ENCODE measurements around the gene LIAS.

Gene LIAS

DNA sequence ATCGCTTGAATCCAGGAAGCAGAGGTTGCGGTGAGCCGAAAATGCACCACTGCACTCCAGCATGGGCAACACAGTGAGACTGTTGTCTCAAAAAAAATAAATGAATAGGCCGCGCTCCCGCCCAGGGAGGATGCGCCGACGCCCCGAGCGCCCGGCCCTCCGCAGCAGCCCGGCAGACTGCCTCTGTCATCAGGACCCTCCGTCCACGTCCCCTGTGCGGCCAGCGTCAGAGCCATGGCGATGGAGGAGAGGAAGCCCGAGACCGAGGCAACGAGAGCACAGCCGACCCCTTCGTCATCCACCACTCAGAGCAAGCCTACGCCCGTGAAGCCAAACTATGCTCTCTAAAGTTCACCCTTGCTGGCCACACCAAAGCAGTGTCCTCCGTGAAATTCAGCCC, 21.4 kb downstream of the LIAS start:
- ChIA-PET POLR2A (no interaction called here), CTCF (no interaction called here)
- TF ChIP-seq, protein P1, sequence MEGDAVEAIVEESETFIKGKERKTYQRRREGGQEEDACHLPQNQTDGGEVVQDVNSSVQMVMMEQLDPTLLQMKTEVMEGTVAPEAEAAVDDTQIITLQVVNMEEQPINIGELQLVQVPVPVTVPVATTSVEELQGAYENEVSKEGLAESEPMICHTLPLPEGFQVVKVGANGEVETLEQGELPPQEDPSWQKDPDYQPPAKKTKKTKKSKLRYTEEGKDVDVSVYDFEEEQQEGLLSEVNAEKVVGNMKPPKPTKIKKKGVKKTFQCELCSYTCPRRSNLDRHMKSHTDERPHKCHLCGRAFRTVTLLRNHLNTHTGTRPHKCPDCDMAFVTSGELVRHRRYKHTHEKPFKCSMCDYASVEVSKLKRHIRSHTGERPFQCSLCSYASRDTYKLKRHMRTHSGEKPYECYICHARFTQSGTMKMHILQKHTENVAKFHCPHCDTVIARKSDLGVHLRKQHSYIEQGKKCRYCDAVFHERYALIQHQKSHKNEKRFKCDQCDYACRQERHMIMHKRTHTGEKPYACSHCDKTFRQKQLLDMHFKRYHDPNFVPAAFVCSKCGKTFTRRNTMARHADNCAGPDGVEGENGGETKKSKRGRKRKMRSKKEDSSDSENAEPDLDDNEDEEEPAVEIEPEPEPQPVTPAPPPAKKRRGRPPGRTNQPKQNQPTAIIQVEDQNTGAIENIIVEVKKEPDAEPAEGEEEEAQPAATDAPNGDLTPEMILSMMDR (IDR thresholded peaks at IDR 0.05; ENCODE audit: control extremely low read depth, extremely low read depth, low read depth, missing control alignments), result no peak
- no peak for DNase-seq (ENCODE audit: extremely low spot score)

DNA sequence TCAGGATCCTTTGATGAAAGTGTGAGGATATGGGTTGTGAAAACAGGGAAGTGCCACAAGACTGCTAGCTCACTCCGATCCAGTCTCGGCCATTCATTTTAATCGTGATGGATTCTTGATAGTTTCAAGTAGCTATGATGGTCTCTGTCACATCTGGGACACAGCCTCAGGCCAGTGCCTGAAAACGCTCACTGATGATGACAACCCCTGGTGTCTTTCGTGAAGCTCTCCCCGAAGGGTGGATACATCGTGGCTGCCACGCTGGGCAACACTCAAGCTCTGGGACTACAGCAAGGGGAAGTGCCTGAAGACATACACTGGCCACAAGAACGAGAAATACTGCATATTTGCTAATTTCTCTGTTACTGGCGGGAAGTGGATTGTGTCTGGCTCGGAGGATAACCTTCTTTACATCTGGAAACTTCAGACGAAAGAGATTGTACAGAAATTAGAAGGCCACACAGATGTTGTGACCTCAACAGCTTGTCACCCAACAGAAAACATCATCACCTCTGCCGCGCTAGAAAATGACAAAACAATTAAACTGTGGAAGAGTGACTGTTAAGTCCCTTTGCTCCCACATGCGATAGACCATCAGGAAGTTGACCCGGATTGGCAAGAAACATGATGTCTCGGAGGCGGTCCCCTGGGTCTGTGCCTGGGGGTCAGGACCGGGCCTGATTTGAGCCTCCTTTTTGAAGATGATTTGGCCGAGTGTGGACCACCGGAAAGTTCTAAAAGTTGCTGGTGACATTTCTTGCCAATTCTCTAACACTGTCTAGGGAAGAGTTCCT, 22.2 kb downstream of the LIAS start:
- TF ChIP-seq, protein P1 (IDR thresholded peaks at IDR 0.05; ENCODE audit: control extremely low read depth, extremely low read depth, low read depth, missing control alignments), result no peak
- POLR2A ChIA-PET, result no interaction called here
- DNase-seq (ENCODE audit: extremely low spot score), result no peak
- CTCF ChIA-PET, result interaction anchor here (1.8 kb wide), 1 partner anchor 12 kb away, joined by 8 read pairs; no protein-coding TSS in a partner anchor

DNA sequence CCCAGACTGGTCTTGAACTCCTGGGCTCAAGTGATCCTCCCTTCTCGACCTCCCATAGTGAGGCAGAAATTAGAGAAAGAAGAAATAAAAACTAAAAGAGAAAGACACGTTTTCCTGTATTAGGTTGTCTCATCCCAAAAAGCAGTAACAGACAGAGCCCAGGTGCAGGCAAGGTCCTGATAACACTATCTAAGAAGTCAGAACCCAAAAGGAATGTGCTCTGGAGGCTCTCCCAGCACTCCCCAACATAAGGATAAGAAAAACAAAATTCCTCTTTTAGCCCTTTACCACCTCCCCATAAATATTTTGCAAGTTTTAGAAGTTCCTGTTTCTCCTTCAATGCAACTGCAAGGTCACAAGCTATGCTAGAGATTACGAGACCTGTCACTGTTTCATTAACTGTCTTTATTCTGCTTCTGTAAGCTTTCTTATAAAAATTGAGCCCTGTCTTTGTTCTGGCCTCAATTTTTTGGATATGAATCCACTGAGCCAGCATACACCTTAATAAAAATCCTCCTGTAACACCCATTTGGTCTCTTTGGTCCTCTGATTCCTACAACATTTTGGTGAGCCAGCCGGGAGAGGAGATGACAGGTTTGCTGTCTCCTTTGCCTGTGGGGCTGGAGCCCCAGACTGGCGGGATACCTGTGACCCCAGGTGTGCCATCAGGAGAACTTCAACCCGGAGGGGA, 25.9 kb downstream of the LIAS start:
- POLR2A ChIA-PET, result no interaction called here
- no peak for DNase-seq (ENCODE audit: extremely low spot score)
- TF ChIP-seq, protein P1 (IDR thresholded peaks at IDR 0.05; ENCODE audit: control extremely low read depth, extremely low read depth, low read depth, missing control alignments), result no peak
- CTCF ChIA-PET, result interaction anchor here (0.8 kb wide), 1 partner anchor 16 kb away, joined by 3 read pairs; no protein-coding TSS in a partner anchor

DNA sequence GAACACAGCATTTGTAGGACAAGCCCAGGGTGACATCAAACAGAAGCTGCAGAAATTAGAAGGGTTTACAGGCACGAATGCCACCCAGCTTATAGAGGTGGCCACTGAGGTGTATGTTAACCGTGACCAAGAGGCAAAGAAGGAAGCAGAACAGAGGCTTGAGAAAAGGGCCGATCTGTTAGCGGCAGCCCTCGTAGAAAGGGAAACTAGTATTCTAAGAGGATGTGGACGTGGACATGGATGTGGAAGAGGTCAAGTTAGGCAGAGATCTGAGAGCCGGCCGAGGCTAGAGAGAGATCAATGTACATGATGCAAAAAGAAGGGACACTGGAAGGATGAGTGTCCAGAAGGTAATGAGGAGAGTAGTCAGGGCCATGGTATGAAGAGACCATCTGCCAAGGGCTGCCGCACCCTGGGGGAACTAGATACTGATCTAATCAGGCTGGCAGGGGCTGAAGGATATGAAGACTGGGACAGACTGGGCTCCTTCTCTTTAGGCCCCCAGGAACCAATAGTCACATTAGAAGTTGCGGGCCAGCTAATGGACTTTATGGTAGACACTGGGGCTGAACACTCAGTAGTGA, 27.5 kb downstream of the LIAS start:
- CTCF ChIA-PET, result no interaction called here
- TF ChIP-seq, protein P1 (IDR thresholded peaks at IDR 0.05; ENCODE audit: control extremely low read depth, extremely low read depth, low read depth, missing control alignments), result no peak
- DNase-seq (ENCODE audit: extremely low spot score), result no peak
- POLR2A ChIA-PET, result no interaction called here

DNA sequence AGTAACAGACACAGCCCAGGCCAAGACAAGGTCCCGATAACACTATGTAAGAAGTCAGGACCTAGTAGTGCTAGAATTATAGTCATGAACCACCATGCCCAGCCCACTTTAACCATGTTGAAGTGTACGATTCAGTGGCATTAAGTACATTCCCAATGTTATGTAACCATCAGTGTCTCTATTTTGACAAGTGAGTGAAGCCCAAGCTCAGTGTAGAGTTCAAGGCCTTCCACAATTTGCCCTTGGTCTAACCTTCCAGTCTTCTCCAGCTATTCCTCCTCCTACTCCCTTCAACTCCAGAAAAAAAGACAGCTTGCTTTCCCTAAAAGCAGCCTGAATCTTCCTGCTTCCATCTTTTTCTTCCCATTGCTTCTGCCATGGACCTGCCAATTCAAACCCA, 31.5 kb downstream of the LIAS start:
- ChIA-PET CTCF (interaction anchor here (2.2 kb wide), 1 partner anchor 21 kb away, joined by 6 read pairs; no protein-coding TSS in a partner anchor), POLR2A (no interaction called here)
- DNase-seq (ENCODE audit: extremely low spot score), result no peak
- TF ChIP-seq, protein P1 (IDR thresholded peaks at IDR 0.05; ENCODE audit: control extremely low read depth, extremely low read depth, low read depth, missing control alignments), result no peak

DNA sequence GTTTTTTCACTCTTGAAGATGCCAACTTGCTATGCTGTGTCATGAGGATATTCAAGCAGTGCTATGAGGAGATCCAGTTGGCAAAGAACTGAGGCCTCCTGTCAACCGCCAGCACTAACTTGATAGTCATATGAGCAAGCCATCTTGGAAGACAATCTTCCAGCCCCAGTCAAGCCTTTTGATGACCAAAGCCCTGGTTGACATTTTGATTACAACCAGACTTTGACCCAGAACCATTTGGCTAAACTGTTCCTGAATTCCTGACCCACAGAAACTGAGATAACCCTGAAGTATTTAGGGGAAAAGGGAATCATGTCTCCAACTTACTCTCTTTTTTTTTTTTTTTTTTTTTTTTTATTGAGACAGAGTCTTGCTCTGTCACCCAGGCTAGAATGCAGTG, 35.5 kb downstream of the LIAS start:
- ChIA-PET CTCF (no interaction called here), POLR2A (no interaction called here)
- TF ChIP-seq, protein P1 (IDR thresholded peaks at IDR 0.05; ENCODE audit: control extremely low read depth, extremely low read depth, low read depth, missing control alignments), result no peak
- DNase-seq (ENCODE audit: extremely low spot score), result no peak

Measured in GM10248 (cell line).